A549 treated with AZD2906 at 1 μM for 4 hours (cell line): ENCODE data around the gene C8A. TPM values are rescaled to one million over a fixed set of nuclear protein-coding genes. Genes with fewer than 3 reads are reported as not detected.

Experiments
- total RNA-seq: library from RNA; stranded (reverse); fragments of 200-300 nt; extraction: Qiagen RNA extraction; gene quantifications from 5 replicates; pipeline ENCODE4 v1.2.3, GENCODE V29; 2022

Gene C8A
- not detected in 5 replicates for total RNA-seq

GRCh38 chr1:56854521-56855099 lies at the start of gene C8A:
Gene C8A, plus strand, starts transcription at chr1:56854797. Its CDS starts 105 bp downstream, at chr1:56854902.

DNA sequence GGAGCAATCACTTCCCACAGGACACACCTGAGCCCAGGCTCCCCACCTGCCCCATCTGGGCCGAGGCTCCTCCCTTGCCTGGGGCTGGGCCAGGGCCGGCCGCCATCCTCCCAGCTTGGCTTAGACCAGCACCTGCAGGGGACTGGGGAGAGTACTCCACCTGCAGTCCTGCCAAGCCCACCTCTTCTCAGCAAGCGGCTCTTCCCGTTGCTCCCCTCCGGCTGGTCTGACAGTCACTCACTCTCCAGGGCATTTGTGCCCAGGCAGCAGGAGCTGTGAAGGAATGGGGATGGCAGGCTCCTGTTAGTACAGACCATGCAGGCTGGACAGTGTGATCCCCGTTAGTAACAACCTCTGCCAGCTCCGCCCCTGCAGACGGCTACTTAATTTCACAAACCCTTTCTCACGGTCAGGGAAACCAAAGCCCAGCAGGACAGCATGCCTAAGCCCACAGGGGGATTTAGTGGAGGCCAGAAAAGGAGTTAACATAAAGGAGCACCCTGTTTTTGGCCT lies 35.2 kb upstream of the C8A start, which contains the start of gene FYB2:
FYB2 (minus strand) TSS at position 18 of the 513 bp plus-strand sequence. CDS start 114 bp downstream, outside the sequence.

DNA sequence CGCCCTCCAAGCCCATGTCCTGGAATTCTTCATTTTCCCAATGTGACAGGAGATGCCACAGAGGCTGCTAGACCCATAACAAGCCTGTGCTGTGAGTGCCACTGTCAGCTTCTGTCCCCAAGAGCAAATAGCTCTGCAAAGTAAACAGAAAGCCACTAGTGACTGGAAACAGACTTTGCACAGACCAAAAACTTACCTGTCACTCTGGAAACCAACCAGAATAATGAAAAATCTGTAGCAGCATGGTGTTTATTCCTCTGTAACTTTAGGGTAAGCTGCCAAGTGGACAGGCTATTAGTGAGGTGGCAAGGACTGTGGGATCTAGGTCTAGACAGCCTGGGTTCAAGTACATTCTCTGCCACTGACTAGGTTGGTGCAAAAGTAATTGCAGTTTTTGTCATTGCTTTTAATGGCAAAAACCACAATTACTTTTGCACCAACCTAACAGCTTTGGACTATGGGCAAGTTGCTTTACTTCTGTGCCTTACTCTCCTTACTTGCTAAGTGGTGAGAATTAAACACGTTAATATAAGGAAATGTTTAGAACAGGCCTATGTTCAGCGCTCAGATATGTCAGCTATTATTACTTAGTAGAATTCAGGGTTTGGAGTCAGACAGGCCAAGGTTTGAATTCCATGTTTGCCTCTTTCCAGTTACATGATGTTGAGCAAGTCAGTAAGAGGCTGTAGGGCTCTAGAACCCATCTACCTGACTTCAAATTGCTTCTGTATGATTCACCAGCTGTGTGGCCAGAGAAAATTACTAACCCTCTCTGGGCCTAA lies 111.5 kb downstream of the C8A start, which contains the start of gene C8B:
C8B (minus strand) TSS at position 100 of the 782 bp plus-strand sequence; CDS start at position 33, 67 bp downstream.

Other genes starting within 250 kb of the C8A start
- 1.5 to 2.0 TPM (median 1.9 TPM) in 5 replicates for gene PRKAA2, start 209.5 kb upstream of the C8A start, total RNA-seq
- gene FYB2, start 35.4 kb upstream of the C8A start, total RNA-seq, result not detected in 5 replicates
- not detected in 5 replicates for gene C8B, start 111.2 kb downstream of the C8A start, total RNA-seq